ENCODE measurements around the gene CCDC122.

Gene CCDC122

DNA sequence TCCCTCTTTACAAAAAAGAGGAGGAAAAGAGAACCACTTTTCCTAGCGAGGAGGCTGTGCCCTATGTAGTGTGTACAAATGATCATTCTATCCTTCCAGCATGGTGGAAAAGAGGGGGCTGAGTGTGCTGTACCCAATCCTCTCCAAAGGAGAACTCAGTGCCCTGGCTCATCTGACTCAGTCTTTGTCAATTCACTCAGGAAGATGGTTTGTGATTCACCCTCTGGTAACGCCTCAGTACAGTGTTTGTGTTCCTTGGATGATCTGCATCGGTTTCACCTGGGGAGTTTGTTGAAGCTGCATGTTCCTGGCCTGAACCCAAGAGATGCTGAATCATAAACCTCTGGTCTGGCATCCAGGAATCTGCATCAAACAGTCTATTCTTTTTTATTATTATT lies 74.5 kb downstream of the CCDC122 start:
- TF ChIP-seq EZH2phosphoT487 (IDR thresholded peaks at IDR 0.05; ENCODE audit: low read depth) = no peak
- TF ChIP-seq, protein P1, sequence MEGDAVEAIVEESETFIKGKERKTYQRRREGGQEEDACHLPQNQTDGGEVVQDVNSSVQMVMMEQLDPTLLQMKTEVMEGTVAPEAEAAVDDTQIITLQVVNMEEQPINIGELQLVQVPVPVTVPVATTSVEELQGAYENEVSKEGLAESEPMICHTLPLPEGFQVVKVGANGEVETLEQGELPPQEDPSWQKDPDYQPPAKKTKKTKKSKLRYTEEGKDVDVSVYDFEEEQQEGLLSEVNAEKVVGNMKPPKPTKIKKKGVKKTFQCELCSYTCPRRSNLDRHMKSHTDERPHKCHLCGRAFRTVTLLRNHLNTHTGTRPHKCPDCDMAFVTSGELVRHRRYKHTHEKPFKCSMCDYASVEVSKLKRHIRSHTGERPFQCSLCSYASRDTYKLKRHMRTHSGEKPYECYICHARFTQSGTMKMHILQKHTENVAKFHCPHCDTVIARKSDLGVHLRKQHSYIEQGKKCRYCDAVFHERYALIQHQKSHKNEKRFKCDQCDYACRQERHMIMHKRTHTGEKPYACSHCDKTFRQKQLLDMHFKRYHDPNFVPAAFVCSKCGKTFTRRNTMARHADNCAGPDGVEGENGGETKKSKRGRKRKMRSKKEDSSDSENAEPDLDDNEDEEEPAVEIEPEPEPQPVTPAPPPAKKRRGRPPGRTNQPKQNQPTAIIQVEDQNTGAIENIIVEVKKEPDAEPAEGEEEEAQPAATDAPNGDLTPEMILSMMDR (IDR thresholded peaks at IDR 0.05; ENCODE audit: low read depth, low read length) = no peak
- H3K9ac ChIP-seq (ENCODE audit: low read length) = no peak overlapping the region
- H4K20me1 ChIP-seq (ENCODE audit: insufficient read depth, low read length) = no peaks in the 10 kb centered on the region
- no peak overlapping the region for H3K27ac ChIP-seq (ENCODE audit: low read length)
- H3K4me2 ChIP-seq (ENCODE audit: low read length) = peak overlapping the region; percentile 57
- peaks cover 27% of the 10 kb centered on the region for H3K4me1 ChIP-seq (ENCODE audit: low read length)
- 0 out of 2 replicates have a peak, but pooled peaks cover 5% of the 10 kb centered on the region for H3K27me3 ChIP-seq (ENCODE audit: low read depth, low read length)
- H3K9me3 ChIP-seq (ENCODE audit: insufficient read depth, low read length) = no peaks in the 10 kb centered on the region
- H3K4me3 ChIP-seq (ENCODE audit: low read length) = peak overlapping the region; percentile 22; the same call in 1 of the 2 replicates
- peak overlapping the region; percentile 66 for H2AFZ ChIP-seq (ENCODE audit: low read depth, low read length)
- H3K79me2 ChIP-seq (ENCODE audit: low read length) = no peaks in the 10 kb centered on the region
- no peaks in the 10 kb centered on the region for H3K36me3 ChIP-seq (replicated peaks; ENCODE audit: low read depth, low read length)

DNA sequence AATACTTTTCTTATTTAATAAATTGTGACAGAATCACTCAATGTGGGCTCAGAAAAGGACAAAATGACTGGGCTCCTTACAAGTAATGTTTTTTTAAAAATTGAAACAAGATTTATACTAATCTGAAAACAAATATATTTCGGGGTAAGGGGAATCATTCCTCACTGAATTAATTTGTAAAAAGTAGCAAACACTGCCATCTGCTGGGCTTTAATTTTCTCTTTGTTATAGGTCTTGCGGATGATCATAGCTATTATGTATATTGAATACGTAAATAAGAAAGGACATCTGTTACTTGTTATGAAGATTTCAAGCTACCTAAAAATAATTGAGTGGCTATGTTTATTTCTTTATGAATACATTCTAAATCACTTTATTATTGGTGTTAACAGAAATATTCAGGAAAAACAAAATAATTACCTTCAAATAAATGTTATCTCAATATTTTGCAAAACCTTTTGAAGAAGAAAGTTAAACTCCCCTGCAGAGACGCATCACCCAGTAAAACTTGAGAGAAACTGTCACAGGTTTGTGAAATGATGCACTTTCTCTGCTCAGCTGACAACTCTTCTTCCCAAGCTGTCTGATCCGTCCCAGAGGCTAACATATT lies 75.0 kb downstream of the CCDC122 start:
- TF ChIP-seq EZH2phosphoT487 (IDR thresholded peaks at IDR 0.05; ENCODE audit: low read depth) = no peak
- TF ChIP-seq, protein P1 (IDR thresholded peaks at IDR 0.05; ENCODE audit: low read depth, low read length) = peak; percentile 76
- Histone ChIP-seq H3K27ac (ENCODE audit: low read length) (no peak overlapping the region), H3K79me2 (ENCODE audit: low read length) (no peaks in the 10 kb centered on the region), H3K27me3 (ENCODE audit: low read depth, low read length) (0 out of 2 replicates have a peak, but pooled peaks cover 5% of the 10 kb centered on the region), H4K20me1 (ENCODE audit: insufficient read depth, low read length) (no peaks in the 10 kb centered on the region), H3K4me1 (ENCODE audit: low read length) (peaks cover 26% of the 10 kb centered on the region), H2AFZ (ENCODE audit: low read depth, low read length) (peak overlapping the region; percentile 66), H3K9ac (ENCODE audit: low read length) (peak overlapping the region; percentile 3; the same call in 1 of the 2 replicates), H3K4me3 (ENCODE audit: low read length) (peak overlapping the region; percentile 22; the same call in 1 of the 2 replicates), H3K4me2 (ENCODE audit: low read length) (peak overlapping the region; percentile 57), H3K9me3 (ENCODE audit: insufficient read depth, low read length) (no peaks in the 10 kb centered on the region), H3K36me3 (replicated peaks; ENCODE audit: low read depth, low read length) (no peaks in the 10 kb centered on the region)

GRCh38 chr13:43802511-43802910 lies 77.0 kb downstream of the CCDC122 start:
- Histone ChIP-seq H3K4me2 (ENCODE audit: low read length) (no peak overlapping the region), H3K36me3 (replicated peaks; ENCODE audit: low read depth, low read length) (no peaks in the 10 kb centered on the region), H3K4me1 (ENCODE audit: low read length) (peaks cover 21% of the 10 kb centered on the region), H3K9me3 (ENCODE audit: insufficient read depth, low read length) (no peaks in the 10 kb centered on the region), H3K9ac (ENCODE audit: low read length) (no peak overlapping the region), H3K27me3 (ENCODE audit: low read depth, low read length) (0 out of 2 replicates have a peak, but pooled peaks cover 5% of the 10 kb centered on the region), H4K20me1 (ENCODE audit: insufficient read depth, low read length) (no peaks in the 10 kb centered on the region), H3K27ac (ENCODE audit: low read length) (no peak overlapping the region), H2AFZ (ENCODE audit: low read depth, low read length) (no peak overlapping the region), H3K79me2 (ENCODE audit: low read length) (no peaks in the 10 kb centered on the region), H3K4me3 (ENCODE audit: low read length) (no peak overlapping the region)
- no peak for TF ChIP-seq EZH2phosphoT487 (IDR thresholded peaks at IDR 0.05; ENCODE audit: low read depth)
- TF ChIP-seq, protein P1 (IDR thresholded peaks at IDR 0.05; ENCODE audit: low read depth, low read length) = no peak

DNA sequence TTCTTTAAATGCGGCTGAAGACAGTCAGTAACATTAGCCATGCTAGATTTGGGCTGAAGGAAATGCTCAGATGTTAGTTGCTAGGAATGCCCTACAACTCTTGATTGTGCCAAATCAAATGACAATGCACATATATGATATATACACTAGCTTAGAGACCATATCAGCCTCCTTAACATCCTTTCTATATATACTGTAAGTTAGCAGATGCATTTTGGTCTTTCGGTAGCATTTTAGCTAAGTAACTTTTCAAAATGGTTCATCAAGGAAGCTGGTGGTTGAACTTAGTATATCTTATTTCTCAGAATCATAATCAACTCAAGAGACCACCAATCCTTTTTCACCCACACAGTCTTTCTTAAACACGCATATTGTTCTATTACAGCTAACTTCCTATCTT lies 78.7 kb downstream of the CCDC122 start:
- Histone ChIP-seq H3K27ac (ENCODE audit: low read length) (no peak overlapping the region), H3K36me3 (replicated peaks; ENCODE audit: low read depth, low read length) (no peaks in the 10 kb centered on the region), H2AFZ (ENCODE audit: low read depth, low read length) (no peak overlapping the region), H3K27me3 (ENCODE audit: low read depth, low read length) (no peaks in the 10 kb centered on the region), H3K9ac (ENCODE audit: low read length) (no peak overlapping the region), H4K20me1 (ENCODE audit: insufficient read depth, low read length) (no peaks in the 10 kb centered on the region), H3K4me3 (ENCODE audit: low read length) (no peak overlapping the region), H3K4me2 (ENCODE audit: low read length) (no peak overlapping the region), H3K4me1 (ENCODE audit: low read length) (peaks cover 35% of the 10 kb centered on the region), H3K79me2 (ENCODE audit: low read length) (no peaks in the 10 kb centered on the region), H3K9me3 (ENCODE audit: insufficient read depth, low read length) (no peaks in the 10 kb centered on the region)
- TF ChIP-seq EZH2phosphoT487 (IDR thresholded peaks at IDR 0.05; ENCODE audit: low read depth) = no peak
- TF ChIP-seq, protein P1 (IDR thresholded peaks at IDR 0.05; ENCODE audit: low read depth, low read length) = no peak
